ENCODE measurements around the gene PLEKHG7.
A peak's percentile ranks its signal among the peaks of the same experiment; 100 is the strongest.

DNA sequence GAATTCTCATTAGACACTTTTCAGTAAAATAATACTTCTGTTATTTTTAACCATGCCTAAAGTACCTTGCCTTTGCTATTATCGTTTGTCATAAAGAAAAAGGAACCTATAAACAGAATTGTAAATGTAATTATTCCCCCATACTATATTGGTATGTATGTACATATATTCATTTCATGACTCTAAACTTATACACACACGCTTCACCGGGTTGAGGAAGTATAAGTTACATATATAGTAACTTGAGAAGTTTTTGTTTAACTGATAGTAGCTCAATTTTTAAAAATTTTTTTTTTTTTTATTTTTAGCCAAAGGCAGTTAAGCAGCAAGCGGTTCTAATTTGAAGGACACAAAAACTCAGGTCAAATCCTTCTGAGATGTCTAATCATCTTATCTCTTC lies 107.6 kb downstream of the PLEKHG7 start:
- TF ChIP-seq, protein P1, sequence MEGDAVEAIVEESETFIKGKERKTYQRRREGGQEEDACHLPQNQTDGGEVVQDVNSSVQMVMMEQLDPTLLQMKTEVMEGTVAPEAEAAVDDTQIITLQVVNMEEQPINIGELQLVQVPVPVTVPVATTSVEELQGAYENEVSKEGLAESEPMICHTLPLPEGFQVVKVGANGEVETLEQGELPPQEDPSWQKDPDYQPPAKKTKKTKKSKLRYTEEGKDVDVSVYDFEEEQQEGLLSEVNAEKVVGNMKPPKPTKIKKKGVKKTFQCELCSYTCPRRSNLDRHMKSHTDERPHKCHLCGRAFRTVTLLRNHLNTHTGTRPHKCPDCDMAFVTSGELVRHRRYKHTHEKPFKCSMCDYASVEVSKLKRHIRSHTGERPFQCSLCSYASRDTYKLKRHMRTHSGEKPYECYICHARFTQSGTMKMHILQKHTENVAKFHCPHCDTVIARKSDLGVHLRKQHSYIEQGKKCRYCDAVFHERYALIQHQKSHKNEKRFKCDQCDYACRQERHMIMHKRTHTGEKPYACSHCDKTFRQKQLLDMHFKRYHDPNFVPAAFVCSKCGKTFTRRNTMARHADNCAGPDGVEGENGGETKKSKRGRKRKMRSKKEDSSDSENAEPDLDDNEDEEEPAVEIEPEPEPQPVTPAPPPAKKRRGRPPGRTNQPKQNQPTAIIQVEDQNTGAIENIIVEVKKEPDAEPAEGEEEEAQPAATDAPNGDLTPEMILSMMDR (IDR thresholded peaks at IDR 0.05; ENCODE audit: low read depth, low read length) = no peak
- 0 out of 2 replicates have a peak, but pooled peaks have one; percentile 50 for TF ChIP-seq EZH2phosphoT487 (IDR thresholded peaks at IDR 0.05; ENCODE audit: low read depth)
